IMR-90 (cell line): ENCODE measurements around the gene METTL21C. TPM values are rescaled to one million over a fixed set of nuclear protein-coding genes. Genes with fewer than 3 reads are reported as not detected.

Source experiments
- ATAC-seq: fragments of 200-7000 bp; cut with Tn5 transposase; 2 replicates; pipeline ENCODE4 v1.9.1; 2020; ENCODE audit warnings: low read depth, mild to moderate bottlenecking, moderate library complexity
- BruUV-seq: library from RNA; stranded (reverse); fragments of 400-500 nt; replicated peaks from 2 replicates; lab custom pipeline; 2021; lab: Mats Ljungman, UMichigan
- CTCF ChIA-PET: fragments of 300-600 bp; formaldehyde crosslinking; extraction: SDS; loops from one replicate; lab custom pipeline; 2021; ENCODE audit warnings: antibody characterized with exemption; lab: Yijun Ruan, JAX
- POLR2A ChIA-PET: fragments of 300-600 bp; sonication (Branson Sonifier 250); formaldehyde crosslinking; loops from one replicate; lab custom pipeline; 2022; ENCODE audit warnings: antibody characterized with exemption; ENCODE audit not compliant: unreplicated experiment; lab: Charles Lee
- DNase-seq: peaks from one replicate; pipeline ENCODE4 v3.0.0; 2013
- H2AFZ ChIP-seq: replicated peaks from 2 replicates; pipeline ENCODE3; 2013; ENCODE audit warnings: low read length, mild to moderate bottlenecking; ENCODE audit not compliant: poor library complexity
- H2AK5ac ChIP-seq: 2 replicates; pipeline ENCODE4 v1.6.1; 2013; ENCODE audit warnings: low read depth, low read length, inconsistent platforms
- H2AK9ac ChIP-seq: replicated peaks from 2 replicates; pipeline ENCODE3; 2013; ENCODE audit warnings: mild to moderate bottlenecking, low read depth, low read length, moderate library complexity; ENCODE audit not compliant: poor library complexity
- H2BK120ac ChIP-seq: 2 replicates; pipeline ENCODE4 v1.6.1; 2013; ENCODE audit warnings: low read depth, low read length, inconsistent platforms
- H2BK15ac ChIP-seq: 3 replicates; pipeline ENCODE4 v1.6.1; 2013; ENCODE audit warnings: low read depth, low read length, inconsistent platforms
- H2BK20ac ChIP-seq: 2 replicates; pipeline ENCODE4 v1.6.1; 2013; ENCODE audit warnings: low read depth, mild to moderate bottlenecking, inconsistent platforms, low read length, moderate library complexity
- H2BK5ac ChIP-seq: 2 replicates; pipeline ENCODE4 v1.6.1; 2013; ENCODE audit warnings: mild to moderate bottlenecking, low read depth, low read length, inconsistent platforms; ENCODE audit not compliant: poor library complexity, severe bottlenecking
- H3K14ac ChIP-seq: replicated peaks from 2 replicates; pipeline ENCODE4 v1.6.1; 2013; ENCODE audit warnings: low read depth, low read length, inconsistent platforms
- H3K18ac ChIP-seq: 2 replicates; pipeline ENCODE4 v1.6.1; 2013; ENCODE audit warnings: low read depth, low read length, control low read depth
- H3K23ac ChIP-seq: 2 replicates; pipeline ENCODE4 v1.6.1; 2013; ENCODE audit warnings: low read depth, low read length, inconsistent platforms
- H3K27ac ChIP-seq: 2 replicates; pipeline ENCODE4 v1.5.1; 2013; ENCODE audit warnings: mild to moderate bottlenecking, control low read depth, low read length; ENCODE audit not compliant: insufficient read depth
- H3K27me3 ChIP-seq: 2 replicates; pipeline ENCODE4 v1.6.1; 2013; ENCODE audit warnings: low read length; ENCODE audit not compliant: control insufficient read depth, insufficient read depth
- H3K36me3 ChIP-seq: 2 replicates; pipeline ENCODE4 v1.6.1; 2013; ENCODE audit warnings: low read length, mixed read lengths; ENCODE audit not compliant: control insufficient read depth, insufficient read depth
- H3K4ac ChIP-seq: 2 replicates; pipeline ENCODE4 v1.6.1; 2013; ENCODE audit warnings: low read depth, low read length, inconsistent platforms
- H3K4me1 ChIP-seq: 2 replicates; pipeline ENCODE4 v1.6.1; 2013; ENCODE audit warnings: low read length, mixed read lengths; ENCODE audit not compliant: control insufficient read depth, insufficient read depth
- H3K4me2 ChIP-seq: 2 replicates; pipeline ENCODE4 v1.6.1; 2013; ENCODE audit warnings: low read depth, mild to moderate bottlenecking, control low read depth, low read length, moderate library complexity
- H3K4me3 ChIP-seq: 2 replicates; pipeline ENCODE4 v1.5.1; 2013; ENCODE audit warnings: low read depth, mild to moderate bottlenecking, control low read depth, low read length, moderate library complexity; ENCODE audit not compliant: insufficient read depth
- H3K56ac ChIP-seq: 2 replicates; pipeline ENCODE4 v1.6.1; 2013; ENCODE audit warnings: low read length, inconsistent platforms; ENCODE audit not compliant: insufficient read depth; ENCODE audit errors: extremely low read depth
- H3K79me1 ChIP-seq, 2 experiments: 2 replicates each; pipeline ENCODE4 v1.6.1; 2013; ENCODE audit warnings: low read length in 2 of 2, inconsistent platforms in 1 of 2, low read depth in 1 of 2
- H3K9ac ChIP-seq: 2 replicates; pipeline ENCODE4 v1.6.1; 2013; ENCODE audit warnings: low read depth, low read length, control low read depth
- H3K9me1 ChIP-seq: 2 replicates; pipeline ENCODE4 v1.6.1; 2013; ENCODE audit warnings: low read length, inconsistent platforms; ENCODE audit not compliant: insufficient read depth
- H3K9me3 ChIP-seq: 2 replicates; pipeline ENCODE4 v1.6.1; 2013; ENCODE audit warnings: low read length; ENCODE audit not compliant: control insufficient read depth, insufficient read depth
- H4K20me1 ChIP-seq: 2 replicates; pipeline ENCODE4 v1.6.1; 2013; ENCODE audit warnings: low read length, inconsistent platforms; ENCODE audit not compliant: insufficient read depth
- H4K5ac ChIP-seq: 2 replicates; pipeline ENCODE4 v1.6.1; 2013; ENCODE audit warnings: mild to moderate bottlenecking, low read depth, low read length, control low read depth
- H4K8ac ChIP-seq, 2 experiments: 2 replicates each; pipeline ENCODE4 v1.6.1; 2013; ENCODE audit warnings: low read depth in 2 of 2, low read length in 2 of 2, control low read depth in 1 of 2, inconsistent platforms in 1 of 2
- H4K91ac ChIP-seq: 2 replicates; pipeline ENCODE4 v1.6.1; 2013; ENCODE audit warnings: low read depth, low read length, inconsistent platforms; ENCODE audit not compliant: insufficient read depth
- MAFK ChIP-seq: IDR thresholded peaks from 2 replicates; pipeline ENCODE4 v1.6.1; 2012; ENCODE audit warnings: low read depth, low read length, improper control_type of control experiment
- MXI1 ChIP-seq: IDR thresholded peaks from 2 replicates; pipeline ENCODE4 v1.6.1; 2012; ENCODE audit warnings: low read depth, mild to moderate bottlenecking, low read length, moderate library complexity, borderline replicate concordance
- RCOR1 ChIP-seq: IDR thresholded peaks from 2 replicates; pipeline ENCODE4 v1.6.1; 2012; ENCODE audit warnings: mild to moderate bottlenecking, low read length, improper control_type of control experiment; ENCODE audit not compliant: insufficient replicate concordance
- WGBS, 2 experiments: methylation state at CpG; one replicate each; pipeline versions ENCODE4 v1.1.5 to v1.1.7; 2013; ENCODE audit warnings: missing lambda C conversion rate in 2 of 2; ENCODE audit not compliant: insufficient read length in 1 of 2; ENCODE audit errors: extremely low coverage in 2 of 2; 5-methylcytosine and 5-hydroxymethylcytosine counted together
- dilution Hi-C: fragments of 300-500 bp; cut with HindIII; formaldehyde crosslinking; loops from one replicate; pipeline ENCODE4 v1.14.3; 2018; ENCODE audit warnings: low sequenced_read_pairs; ENCODE audit not compliant: unreplicated experiment
- in situ Hi-C: fragments of 300-500 bp; cut with MboI; formaldehyde crosslinking; loops from 3 replicates; pipeline ENCODE4 v1.14.3; 2019; ENCODE audit warnings: low sequenced_read_pairs, inconsistent platforms, mixed read lengths
- intact Hi-C: fragments of 100-400 bp; cut with micrococcal nuclease; formaldehyde crosslinking; loops from 2 replicates; pipeline ENCODE4 v1.10.0; 2022
- polyA plus RNA-seq, 3 experiments: library from polyadenylated mRNA; depleted of rRNA; stranded (reverse); fragments of >200 nt; gene quantifications; 2 replicates each; pipeline ENCODE4 v1.2.3, GENCODE V29; 2012; ENCODE audit warnings: low replicate concordance in 1 of 3
- total RNA-seq: library from RNA; depleted of rRNA; stranded (reverse); fragments of >200 nt; gene quantifications from 2 replicates; pipeline ENCODE4 v1.2.3, GENCODE V29; 2012

Gene METTL21C
- total and polyA plus RNA-seq, 2 of the 4 experiments (the other 2 are of a cell fraction) = not detected

GRCh38 chr13:102702965-102703725 lies 8.3 kb upstream of the METTL21C start:
- Histone ChIP-seq H3K9ac (no peak overlapping the region), H2BK120ac (no peak overlapping the region), H2BK15ac (no peak overlapping the region), H2AK9ac (no peak overlapping the region), H3K27ac (no peak overlapping the region), H3K36me3 (no peaks in the 10 kb centered on the region), H3K14ac (no peak overlapping the region), H3K4me2 (no peak overlapping the region), H3K4ac (no peak overlapping the region), H3K56ac (no peak overlapping the region), H2BK20ac (no peak overlapping the region), H2AK5ac (no peak overlapping the region), H4K91ac (no peak overlapping the region), H3K23ac (no peak overlapping the region), H4K5ac (no peak overlapping the region), H3K9me3 (peaks cover 10% of the 10 kb centered on the region), H3K27me3 (peaks cover 18% of the 10 kb centered on the region), H2AFZ (no peak overlapping the region), H3K4me3 (no peak overlapping the region), H4K8ac (no peak overlapping the region), H3K9me1 (no peaks in the 10 kb centered on the region), H4K20me1 (no peaks in the 10 kb centered on the region), H3K18ac (no peak overlapping the region), H3K79me1 (no peaks in the 10 kb centered on the region), H2BK5ac (no peak overlapping the region), H3K4me1 (peaks cover 2% of the 10 kb centered on the region; the same call in 1 of the 2 replicates)
- no TSS peak for BruUV-seq
- CTCF ChIA-PET = interaction anchor here (0.7 kb wide), 1 partner anchor 18 kb away, joined by 3 read pairs; no protein-coding TSS in a partner anchor
- no peak for TF ChIP-seq MXI1
- no peak for TF ChIP-seq MAFK
- TF ChIP-seq RCOR1 = no peak
- DNase-seq = no peak
- WGBS, 2 experiments = 79% methylated on average over 6 of the region's 8 CpGs; no CpG with 5 or more reads in 1 of the 2 experiments
- intact Hi-C loops (no loop called here), dilution Hi-C loops (no loop called here), in situ Hi-C loops (no loop called here)
- peak; percentile 27; the same call in 1 of the 2 replicates for ATAC-seq
- POLR2A ChIA-PET = no interaction called here
